GM03348 (cell line): ENCODE measurements around the gene PDE4B.
"Not testable (repeated sequence)": the region's sequence is repeated elsewhere in the genome, so short reads cannot be mapped to it uniquely, and the experiment has no call there.

ENCODE experiments used
- DNase-seq: peaks from one replicate; pipeline ENCODE4 v3.0.0; 2012; ENCODE audit warnings: low spot score

PDE4B gene

DNA sequence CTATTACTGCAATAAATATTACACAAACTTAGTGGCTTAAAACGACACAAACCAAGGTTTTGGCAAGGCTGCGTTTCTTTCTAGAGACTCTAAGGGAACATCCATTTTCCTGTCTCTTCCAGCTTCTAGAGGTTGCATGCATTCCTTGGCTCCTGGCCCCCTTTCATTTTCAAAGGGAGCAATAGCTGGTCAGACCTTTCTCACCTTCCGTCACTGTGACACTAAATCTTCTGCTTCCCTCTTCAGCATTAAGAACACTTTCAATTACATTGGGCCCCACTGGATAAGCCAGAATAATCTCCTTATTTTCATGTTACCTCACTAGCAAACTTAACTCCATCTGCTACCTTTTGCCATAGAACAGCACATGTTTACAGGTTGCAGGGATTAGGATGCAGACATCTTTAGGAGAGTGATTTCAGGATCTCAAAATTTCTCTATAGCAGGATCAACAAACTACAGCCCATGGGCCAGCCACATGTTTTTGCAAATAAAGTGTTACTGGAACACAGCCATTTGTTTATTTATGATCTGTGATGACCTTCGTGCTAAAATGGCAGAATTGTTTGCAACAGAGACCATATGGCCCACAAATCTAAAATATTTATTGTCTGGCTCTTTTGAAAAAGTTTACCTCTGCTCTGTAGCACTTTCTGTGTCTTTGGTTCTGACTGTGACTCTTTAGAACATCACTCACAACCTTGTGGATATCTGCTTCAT lies 519.7 kb downstream of the PDE4B start:
- DNase-seq: no peak

DNA sequence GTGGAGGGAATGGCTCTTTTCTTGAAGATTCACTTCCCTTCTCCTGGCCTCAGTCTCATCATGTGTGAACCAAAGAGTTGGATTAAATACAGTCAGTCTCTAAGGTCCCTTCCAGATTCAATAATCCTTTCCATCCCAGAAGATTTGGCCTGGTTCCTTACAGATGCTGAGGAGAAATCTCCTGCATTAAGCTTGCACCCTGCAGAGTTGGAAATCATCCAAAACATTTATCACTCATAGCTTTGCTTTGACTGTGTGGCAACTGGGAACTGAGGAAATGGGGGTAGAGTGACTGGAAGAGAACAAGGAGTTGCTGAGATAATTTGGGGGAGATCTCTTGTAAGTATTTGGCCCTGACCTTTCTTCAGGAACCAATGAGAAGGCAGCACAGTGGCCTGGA lies 520.7 kb downstream of the PDE4B start:
- DNase-seq: no peak

DNA sequence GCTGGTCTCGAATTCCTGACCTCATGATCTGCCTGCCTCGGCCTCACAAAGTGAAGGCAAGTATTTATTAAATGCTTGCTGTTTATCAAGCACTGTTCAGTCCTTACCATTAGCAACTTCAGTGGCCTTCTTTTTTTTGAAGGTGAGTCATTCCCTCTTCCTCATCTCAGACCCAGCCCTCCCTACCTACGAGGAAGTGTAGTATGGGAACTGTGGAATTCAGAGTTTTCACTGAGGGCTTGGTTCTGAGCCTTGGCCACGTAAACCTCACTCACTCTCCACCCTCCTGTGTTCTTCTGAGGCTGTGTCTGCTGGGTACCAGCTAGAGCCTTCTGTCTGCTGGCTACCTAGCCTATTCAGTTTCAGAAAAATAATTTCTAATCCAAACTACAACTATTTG lies 523.0 kb downstream of the PDE4B start:
- DNase-seq: no peak

DNA sequence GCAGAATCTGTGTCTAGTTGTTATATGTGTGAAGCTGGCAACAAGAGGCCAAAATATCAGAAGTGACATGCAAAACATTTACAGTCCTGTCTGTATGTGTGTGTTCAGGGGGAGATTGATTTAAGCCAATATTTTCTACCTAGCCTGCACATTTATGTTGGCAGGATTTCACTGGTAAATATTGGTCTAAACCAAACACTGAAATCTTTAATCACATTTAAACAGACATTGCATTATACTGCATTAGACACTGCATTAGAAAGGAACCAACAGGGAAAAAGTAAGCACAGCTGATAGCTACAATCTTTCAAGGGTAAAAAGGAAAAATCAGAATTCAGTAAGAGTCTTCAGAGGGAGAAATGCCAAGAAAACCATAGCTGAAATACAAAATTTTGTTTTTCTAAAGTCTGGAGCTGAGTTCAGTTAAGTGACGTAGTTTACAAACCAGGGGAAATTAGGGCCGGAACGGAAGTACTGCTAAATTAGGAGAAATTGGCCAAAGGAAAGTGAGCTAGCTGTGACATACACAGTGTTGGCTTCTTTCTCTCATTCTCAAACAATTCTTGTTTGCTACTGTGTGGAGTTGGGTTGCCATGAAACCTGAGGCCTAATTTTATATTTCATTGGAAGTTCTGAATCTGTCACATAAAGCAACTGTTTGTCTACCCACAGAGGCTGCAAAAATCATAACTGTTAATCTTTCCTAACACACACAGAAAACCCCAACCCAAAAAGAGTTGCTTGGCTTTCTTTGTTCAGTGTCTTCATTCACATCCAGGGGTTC lies 524.0 kb downstream of the PDE4B start:
- no peak for DNase-seq

DNA sequence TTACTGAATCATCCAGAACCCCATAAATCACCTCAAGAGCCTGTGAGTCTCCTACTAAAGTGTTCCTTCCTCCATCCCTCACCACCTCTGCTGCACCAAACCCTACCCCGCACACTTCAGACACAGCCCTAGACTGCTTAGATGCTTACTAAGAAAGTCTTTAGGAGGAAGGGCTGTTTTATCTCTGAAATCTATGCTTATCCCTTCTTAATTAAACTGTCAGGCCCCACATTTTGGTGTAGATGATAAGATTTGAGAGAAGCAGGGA lies 524.5 kb downstream of the PDE4B start:
- no peak for DNase-seq

DNA sequence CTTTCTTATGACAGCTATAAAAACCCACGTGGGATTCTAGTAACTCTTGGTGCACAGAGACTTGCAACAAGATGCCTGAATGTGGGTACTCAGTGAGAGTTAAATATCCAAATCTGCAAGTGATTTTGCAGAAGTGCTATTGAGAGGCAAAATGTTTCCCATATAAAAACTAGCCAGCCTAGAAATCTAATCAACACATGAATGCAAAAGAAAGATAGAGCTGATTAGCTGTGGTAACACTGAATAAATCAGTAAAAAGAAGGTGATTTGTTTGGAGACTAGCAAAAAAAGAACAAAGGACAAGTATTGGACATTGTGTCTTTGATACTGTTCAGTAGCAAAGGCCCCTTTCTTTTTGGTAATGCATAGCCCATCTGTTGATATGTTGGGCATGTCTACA lies 527.5 kb downstream of the PDE4B start:
- no peak for DNase-seq

DNA sequence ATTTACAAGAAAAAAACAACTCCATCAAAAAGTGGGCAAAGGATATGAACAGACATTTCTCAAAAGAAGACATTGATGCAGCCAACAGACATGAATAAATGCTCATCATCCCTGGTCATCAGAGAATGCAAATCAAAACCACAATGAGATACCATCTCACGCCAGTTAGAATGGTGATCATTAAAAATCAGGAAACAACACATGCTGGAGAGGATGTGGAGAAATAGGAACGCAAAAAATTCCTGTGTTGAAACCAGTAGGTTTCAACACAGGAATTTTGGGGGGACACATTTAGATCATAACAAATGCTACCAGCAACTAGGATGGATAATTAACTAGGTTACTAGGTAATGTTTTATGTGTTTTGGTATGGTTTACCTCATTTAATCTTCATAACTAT lies 529.8 kb downstream of the PDE4B start:
- not testable (repeated sequence) for DNase-seq

DNA sequence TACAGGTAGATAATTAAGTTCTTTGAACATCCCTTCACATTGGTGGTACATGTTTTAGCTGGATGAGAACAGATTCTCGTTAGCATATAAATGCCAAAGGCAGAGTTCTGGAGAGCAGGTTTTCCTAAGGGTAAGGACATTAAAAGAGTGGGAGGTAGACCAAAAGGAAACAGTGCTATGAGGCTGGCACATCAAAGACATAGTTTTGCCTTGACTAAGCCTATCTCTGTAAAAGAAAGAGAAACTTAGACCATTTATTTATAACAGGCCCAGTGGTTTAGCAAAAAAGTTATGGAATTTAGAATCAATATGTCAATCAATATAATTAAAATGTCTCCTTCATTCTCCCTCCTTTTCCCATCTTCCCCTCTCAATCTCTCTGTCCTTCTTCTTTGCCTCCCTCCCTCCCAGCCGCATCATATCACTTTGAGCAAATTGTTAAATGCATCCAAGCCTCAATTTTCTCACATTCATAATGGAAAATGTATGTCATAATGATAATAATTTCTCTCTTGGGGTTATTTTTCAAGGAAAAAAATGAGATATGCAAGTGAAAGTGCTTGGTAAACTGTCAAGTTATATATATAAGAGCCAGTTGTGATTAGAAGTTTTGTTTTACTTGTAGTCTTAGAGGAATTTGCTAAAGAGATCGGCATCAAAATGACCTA lies 531.4 kb downstream of the PDE4B start:
- no peak for DNase-seq

DNA sequence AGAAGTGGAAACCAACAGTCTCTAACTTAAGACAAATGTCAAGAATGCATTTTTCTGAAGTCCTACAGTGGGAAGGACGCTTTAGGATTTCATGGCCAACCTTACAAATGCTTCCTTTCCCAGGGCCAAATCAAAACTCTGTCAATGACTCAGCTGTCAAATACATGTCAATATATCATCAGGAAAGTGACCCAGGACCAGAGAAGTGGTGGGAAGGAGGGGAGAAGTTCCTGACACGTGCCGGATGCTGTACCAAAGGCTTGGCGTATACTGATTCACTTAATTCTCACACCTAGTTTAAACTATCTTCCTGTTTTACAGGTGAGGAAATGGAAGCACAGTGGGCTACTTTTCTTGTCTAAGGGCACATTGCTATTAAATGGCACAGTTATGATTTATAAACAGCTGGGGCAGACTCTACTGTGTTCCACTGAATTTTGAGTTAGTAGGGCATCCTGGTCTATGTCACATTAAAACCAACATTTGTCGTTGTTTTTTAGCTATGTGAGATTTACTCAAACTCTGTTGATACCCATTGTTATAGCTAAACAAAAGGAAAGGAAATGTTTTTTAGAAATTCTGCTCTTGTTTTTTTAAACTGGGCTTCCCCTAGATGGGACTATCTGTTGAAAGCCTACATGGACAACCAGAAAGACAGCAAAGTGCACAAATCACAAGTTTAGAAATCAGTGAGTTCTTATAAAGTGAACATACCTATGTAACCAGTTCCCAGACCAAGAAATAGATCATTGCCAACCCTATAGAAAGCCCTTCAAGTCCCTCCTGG lies 533.1 kb downstream of the PDE4B start:
- DNase-seq: no peak

DNA sequence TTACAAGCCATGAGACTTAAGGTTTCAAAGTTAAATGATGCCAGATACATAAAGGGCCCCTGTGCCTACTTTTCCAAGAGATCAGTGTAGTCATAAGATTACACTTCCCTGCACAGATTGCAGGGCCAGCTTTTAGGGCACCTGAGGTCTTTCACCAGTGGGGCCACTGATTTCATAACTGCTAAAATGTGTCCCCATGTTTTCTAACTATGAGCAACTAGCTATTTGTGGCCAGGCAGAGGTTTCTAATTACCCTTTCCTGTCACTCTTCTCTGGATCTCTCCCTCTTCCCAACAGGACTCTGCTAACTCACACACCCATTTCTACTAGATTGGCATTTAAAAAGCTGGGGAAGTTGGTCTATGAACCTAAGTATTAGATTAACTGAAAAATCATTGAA lies 534.2 kb downstream of the PDE4B start:
- DNase-seq: no peak

DNA sequence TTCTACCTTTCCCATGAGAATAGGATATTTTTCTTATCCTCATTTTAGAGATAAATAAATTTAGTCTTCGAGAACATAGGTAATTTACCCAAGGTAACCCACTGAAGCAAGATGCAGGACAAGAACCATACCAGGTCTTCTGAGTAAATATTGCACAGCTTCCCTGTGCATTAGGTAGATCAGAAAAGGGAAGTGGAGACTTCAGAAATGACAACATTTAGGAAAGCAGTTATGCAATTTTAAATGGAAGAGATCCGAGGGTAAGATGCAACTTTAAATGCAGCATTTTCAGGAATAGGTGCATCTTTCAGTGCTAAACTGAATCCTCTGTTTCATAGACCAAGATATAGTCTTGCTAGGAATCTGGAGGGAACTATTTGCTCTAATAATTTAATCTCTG lies 534.9 kb downstream of the PDE4B start:
- no peak for DNase-seq

DNA sequence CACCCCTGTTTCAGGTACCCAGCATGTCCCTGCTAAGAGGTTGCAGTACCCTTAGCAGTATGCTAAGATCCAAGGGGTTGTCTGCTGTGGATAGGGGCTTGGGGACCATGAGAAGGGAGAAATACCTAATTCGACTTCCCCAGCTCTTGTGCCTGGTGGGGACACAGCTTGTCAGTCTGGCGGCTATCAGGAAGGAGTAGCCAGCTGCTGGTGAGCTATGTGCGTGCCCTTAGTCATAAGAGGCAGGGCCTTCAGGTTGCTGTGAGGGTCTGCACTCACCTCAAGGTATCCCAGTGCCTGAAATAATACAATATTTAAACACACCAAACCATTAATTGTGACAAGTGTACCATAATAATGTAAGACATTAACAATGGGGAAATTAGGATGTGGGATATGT lies 536.2 kb downstream of the PDE4B start:
- no peak for DNase-seq

DNA sequence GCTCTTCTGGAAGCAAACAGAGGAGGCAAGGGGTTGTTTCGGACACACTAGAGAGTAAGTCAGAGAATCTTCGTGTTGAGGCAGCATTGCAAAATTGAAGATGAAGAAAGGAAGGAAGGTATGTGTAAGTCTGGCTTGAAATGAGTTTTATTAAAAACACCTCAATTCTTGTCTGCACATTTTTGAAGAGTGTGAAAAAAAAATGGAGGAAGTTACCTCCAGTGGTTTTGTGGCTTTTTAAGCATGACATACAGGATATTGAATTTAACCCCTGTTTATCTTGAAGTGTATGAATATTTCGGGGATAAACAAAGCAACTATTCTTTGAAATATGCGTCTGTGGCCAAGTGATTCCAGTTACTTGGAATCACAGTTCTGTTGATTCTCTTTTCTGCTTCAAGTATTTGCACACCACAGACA lies 538.0 kb downstream of the PDE4B start:
- peak; percentile 20 for DNase-seq

DNA sequence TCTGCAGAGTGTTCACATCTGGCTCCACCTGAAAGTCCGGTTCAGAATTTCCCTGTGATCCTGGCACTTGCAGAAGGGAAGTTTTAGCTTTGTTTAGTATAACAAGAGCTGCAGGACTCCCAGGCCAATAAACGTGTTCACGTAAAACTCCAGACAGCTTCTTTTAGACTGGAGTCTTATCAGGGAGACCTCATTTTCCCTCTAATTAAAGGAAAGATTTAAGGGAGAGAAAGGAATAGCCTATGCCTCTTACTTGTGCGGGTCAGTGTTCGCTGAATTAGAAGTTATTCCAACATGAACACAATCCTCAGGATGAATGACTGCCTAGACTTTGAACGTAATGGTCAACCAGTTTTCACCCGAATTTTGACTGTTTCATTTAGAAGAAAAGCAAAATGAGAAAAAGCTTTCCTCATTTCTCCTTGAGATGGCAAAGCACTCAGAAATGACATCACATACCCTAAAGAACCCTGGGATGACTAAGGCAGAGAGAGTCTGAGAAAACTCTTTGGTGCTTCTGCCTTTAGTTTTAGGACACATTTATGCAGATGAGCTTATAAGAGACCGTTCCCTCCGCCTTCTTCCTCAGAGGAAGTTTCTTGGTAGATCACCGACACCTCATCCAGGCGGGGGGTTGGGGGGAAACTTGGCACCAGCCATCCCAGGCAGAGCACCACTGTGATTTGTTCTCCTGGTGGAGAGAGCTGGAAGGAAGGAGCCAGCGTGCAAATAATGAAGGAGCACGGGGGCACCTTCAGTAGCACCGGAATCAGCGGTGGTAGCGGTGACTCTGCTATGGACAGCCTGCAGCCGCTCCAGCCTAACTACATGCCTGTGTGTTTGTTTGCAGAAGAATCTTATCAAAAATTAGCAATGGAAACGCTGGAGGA lies 539.2 kb downstream of the PDE4B start:
- DNase-seq: peak; percentile 79

DNA sequence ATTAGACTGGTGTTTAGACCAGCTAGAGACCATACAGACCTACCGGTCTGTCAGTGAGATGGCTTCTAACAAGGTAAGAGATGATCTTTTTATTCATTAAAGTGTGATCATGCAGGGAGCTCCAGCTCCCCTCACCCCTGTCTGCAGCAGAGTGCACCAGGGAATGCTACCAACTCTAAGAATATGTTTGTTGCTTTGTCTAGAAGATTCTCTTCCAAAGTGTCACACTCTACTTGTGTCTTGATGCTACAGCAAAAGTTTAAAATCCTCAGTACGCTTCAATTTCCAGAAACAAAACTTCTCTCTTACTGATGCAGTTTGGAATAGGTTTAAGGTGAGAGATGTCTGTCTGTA lies 539.8 kb downstream of the PDE4B start:
- DNase-seq: no peak

DNA sequence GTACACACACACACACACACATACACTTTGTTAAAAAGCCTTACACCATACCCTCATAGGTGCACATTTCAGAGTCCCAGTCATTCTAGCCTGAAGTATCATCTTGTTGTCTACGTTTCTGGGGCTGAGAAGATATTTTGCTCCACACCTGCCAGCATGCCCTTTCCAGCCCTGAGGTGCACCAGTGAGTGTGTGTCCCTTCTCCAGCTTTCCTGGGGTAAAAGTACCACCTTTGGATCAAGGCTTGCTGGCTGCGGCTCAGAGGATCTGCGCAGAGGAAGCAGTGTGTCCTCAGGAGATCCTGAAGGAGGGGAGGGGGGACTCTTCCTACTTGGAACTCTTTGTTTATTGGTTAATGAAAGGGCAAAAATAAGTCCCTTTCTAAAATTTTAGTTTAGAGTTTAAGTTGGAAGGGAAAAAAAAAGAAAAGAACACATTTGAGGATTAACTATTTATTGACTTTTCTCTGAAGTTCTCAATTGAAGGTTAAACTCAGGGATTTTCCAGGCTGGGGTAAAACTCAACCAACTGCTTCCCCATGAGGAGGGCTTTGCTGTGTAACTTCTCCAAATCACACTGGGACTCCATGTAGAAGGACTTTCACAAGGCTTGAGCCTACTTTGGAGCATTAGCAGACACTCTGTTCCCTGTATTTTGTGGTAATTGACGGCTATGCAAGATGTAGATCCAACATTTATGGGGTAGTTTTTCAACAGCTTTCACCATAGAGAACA lies 540.9 kb downstream of the PDE4B start:
- DNase-seq: peak; percentile 29

DNA sequence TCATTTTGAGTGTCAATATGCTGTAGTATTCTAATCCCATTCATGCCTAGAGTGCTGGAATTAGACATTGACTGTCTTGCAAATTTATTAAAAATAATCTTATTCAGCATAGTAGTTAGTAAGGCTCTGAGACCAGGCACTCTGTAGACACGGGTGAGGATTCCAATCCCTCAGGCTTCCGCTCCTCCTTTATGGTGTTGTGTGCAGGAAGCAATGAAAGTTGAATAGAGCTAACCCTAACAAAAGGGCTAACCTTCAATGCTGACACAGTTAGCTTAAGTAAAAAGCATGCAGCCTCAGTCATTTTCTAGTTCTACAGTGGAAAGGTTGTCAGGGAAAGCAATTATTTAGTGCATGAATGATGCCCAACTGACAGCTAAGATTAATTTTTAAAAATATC lies 541.6 kb downstream of the PDE4B start:
- no peak for DNase-seq

DNA sequence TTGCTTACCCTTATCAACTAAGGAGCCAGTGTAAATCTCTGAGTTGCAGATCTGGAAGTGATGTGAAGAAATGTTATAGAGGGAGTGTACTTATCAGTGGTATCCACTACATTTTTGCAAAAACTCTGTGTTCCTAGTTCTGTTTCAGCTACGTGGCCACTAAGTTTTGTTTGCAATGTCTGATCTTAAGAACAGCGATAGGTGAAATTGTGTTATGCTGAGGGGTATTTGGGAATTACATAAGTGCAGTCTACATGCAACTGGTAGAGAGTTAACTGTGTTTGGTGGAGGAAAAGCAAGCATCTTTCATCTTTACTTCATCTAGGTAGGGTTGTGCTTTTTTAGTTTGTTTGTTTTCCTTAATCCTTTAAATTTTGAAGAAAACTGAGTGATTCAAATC lies 542.4 kb downstream of the PDE4B start:
- DNase-seq: no peak

DNA sequence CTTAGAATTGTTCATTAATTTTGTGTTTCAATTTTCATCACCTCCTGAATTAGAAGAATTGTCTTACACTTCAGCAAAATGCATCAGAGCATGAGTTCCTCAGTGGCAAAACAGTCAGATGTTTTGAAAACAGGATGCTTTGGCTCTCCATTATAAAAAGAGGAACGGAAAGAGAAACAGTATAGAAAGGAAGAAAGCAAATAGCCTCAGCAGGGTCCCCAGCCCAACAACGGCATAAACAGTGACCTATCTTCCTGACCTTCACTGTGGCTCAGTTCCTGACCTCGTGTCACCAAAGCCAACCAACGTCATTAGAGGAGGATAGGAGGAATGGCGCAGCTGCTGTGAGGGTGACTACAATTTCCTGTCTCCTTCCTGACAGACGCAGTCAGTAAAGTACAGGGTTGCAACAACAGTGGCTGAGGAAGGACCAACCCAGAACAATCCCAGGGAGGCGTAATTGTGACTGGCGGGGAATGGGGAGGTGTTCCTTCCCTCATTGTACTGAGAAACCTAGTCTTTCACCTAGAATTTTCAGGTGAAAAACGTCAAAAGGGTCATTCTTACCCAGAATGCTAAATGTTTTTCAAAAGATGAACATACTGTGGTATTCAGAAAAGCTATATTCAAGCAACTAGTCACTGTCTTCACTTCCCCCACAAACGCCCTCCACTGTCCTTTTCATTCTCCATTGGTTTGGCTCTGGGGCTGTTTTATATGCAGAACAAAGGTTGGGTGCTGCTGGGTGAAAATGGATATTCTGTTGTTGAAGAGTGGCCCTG lies 543.4 kb downstream of the PDE4B start:
- peak; percentile 36 for DNase-seq

DNA sequence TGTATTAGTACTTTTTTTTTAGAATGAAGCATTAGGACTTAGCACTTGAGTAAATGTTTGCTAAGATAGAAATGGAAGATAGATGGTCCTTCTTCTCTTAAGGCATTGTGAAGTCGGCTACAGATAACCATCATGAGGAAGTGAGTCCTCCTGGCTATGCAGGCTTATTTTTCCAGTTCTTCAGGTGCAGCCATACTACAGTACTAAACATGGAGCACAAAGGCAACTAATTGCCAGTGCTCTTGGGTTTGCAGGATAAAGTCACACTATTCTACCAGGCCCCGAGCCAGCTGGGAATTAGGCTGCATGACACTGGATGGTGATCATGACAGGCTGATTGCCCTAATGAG lies 543.9 kb downstream of the PDE4B start:
- DNase-seq: no peak
